HG03175 (cell line): ENCODE results near the gene ACSF3.
A peak's percentile ranks its signal among the peaks of the same experiment; 100 is the strongest.

Experiments
- ATAC-seq: cut with Tn5 transposase; IDR thresholded peaks from one replicate; pipeline ENCODE4 v1.9.1; 2021; ENCODE audit warnings: mild to moderate bottlenecking, moderate library complexity; ENCODE audit not compliant: unreplicated experiment

Gene ACSF3

DNA sequence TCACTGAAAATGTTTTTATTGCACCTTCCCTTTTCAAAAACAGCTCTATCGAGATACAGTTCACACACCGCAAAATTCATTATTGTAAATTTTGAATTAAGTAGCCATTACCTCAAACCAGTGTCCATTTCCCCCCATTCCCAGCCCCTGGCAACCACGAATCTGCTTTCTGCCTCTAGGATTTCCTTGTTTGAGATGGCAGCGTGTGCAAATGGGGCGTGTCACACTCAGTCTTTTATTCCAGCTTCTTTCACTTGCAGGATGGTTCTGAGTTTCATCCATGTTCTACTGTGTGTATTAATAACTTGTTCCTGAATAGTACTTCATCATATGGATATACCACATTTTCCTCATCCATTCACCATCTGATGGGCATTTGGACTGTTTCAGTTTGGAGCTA is 14.8 kb downstream of the ACSF3 start:
- ATAC-seq, result no peak

DNA sequence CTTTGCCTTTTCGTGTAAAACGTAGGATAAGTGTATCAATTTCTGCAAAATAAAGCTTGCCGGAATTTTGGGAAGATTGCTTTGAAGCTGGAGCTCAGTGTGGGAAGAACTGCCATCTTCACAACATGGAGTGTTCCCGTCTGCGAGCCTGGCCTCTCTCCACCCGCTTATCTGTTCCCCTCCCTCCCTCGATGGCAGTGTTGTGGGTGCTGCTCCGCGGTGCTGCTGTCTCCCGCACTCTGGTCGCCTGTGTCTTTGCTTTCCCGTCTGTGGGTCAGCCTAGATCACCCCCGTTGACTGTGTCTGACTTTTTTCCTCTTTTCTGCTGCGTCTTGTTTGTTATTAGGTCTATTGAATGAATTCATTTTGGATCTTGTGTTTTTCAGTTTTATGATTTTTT is 17.0 kb downstream of the ACSF3 start:
- no peak for ATAC-seq

DNA sequence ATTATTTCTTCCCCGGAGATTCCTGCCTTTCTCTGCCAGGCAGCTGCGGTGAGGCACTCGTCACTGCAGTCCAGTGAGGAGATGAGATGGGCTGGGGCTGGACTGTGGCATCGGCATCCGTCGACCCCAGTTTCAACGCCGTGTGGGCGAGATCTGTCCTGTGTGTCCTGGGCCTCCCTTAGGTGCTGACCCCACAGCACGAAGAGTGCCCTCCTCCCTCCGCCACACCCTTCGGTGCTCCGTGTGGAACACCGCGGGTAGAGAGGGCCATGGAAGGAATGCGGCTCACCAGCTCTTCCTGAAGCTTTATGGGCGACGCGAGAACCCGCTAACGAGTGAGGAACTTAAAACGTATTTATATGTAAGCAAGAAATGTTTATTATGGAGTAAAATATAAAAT is 17.6 kb downstream of the ACSF3 start:
- ATAC-seq, result no peak

DNA sequence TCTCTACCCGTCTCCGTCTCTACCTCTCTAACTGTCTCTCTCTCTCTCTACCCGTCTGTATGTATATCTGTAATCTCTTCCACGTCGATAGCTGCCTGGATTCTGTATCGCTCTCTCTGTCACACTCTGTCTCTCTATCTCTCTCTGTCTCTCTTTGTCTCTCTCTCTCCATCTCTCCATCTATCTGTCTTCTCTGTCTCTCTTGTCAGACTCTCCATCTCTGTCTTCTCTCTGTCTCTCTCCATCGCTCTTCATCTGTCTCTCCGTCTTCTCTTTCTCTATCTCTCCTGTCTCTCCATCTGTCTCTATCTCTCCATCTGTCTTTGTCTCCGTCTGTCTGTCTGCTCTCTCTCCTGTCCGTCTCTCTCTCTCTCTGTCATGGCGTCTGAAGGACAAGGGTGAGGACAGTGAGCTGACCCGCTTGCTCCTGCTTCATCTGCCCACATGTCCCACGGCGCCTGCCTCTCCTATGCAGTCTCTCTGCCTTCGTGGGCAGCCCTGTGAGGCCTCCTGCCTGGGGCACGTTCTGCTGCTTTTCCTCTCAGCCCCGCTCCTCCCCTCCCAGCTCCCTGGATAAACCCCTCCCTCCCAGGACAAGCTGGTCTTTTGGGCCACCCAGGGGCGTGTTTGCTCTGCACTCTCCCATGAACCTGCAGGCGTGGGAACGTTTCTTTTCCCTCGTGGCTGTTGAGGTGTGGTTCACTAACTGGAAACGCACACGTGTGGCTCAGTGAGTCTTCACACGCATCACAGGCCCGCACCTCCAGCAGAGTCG is 18.9 kb downstream of the ACSF3 start:
- ATAC-seq, result no peak

DNA sequence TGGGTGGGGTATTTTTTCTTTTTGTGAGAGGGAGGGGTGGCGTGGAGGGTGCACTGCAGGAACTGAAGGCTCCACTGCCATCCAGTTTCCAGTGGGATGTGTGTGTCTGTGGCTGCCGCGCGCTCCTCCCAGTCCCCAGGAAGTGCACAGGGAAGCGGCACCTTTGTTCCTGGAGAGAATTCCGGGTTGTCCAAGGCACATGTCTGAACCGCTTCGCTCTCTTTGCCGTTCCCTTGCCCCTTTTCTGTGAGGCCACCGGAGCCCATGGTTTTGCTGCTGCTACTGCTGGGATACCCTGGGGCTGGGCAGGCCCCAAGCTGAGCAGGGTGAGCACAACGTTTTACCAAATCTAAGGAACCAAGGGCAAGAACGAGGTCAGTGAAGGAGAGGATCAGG is 19.5 kb downstream of the ACSF3 start:
- ATAC-seq, result no peak

DNA sequence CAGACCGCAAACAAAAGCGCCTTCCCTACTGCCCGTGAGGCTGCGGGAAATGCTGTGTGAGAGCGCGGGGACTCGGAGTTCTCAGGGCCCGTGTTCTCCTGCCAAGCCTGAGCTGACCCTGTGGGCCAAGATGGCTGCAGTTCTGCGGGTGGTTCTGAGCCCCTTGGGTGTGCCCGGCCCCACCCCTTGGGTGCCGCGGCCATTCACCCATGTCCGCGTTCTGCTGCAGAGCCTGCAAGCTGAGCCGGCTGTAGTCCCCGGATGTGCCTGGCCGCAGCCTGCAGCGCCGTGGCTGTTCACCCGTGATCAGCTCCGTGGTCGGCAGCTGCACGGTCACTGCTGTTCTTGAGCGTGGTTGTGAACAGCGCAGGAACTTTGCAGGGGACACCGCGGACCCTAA is 20.0 kb downstream of the ACSF3 start:
- ATAC-seq, result no peak

DNA sequence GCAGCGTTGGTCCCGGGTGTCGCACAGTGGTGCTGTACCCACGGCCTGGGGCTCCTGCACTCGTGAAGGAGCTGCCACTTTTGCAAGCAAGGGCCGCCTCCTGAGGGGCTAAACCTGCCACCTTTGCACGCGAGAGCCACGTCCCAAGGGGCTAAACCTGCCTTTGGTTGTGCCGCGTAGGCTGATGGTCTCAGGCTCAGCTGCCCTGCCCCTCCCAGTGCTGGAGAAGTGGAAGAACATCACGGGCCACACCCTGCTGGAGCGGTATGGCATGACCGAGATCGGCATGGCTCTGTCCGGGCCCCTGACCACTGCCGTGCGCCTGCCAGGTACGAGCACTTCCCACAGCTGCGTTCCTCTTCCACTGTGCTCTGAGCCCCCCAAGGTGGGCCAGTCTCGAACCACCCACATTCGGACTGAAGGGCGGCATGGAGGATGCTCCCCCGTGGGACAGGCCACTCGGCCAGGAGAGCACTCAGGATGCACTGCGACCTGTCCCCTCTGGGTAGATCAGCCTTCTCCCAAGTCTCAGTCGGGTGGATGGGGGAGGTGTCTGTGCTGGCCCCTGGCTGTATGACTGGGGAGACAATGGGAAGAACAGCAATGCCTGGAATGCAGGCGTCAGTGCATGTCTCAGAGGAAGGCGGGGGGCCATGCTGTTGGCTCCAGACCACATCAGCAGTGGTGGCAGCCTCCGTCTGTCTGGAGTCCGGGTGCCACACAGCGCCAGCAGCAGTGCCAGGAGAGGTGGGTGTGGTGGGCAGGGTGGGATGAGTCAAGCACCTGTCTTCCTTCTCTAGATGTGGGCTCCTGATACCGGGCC is 20.7 kb downstream of the ACSF3 start:
- ATAC-seq, result no peak

DNA sequence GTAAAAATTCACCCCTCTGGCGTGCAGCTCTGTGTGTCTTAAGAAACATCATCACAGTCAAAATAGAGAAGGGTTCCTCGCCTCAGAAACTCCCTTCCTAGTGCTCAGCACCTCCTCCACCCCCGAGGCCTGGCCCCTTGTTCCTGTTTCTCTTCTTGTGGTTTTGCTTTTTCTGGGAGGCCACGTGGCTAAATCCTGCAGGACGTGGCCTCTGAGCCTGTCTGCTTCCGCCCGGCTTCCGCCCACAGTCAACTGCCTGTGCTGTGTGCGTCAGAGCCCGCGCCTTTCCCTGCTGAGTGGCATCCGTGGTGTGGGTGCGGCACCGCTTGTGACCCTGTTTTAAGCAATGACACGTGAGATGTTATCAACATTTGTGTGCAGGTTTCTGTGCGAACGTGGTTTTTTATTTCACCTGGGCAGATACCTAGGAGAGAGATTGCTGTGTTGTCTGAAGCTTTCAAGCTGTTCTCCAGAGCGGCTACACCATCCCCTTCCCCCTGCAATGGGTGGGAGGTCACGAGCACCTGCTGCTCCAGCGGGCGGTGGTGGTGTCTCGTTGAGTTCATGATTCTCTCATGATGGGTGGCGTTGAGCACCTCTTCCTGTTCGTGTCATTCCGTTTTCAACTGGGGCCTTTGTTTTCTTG is 21.7 kb downstream of the ACSF3 start:
- ATAC-seq, result peak; percentile 79

DNA sequence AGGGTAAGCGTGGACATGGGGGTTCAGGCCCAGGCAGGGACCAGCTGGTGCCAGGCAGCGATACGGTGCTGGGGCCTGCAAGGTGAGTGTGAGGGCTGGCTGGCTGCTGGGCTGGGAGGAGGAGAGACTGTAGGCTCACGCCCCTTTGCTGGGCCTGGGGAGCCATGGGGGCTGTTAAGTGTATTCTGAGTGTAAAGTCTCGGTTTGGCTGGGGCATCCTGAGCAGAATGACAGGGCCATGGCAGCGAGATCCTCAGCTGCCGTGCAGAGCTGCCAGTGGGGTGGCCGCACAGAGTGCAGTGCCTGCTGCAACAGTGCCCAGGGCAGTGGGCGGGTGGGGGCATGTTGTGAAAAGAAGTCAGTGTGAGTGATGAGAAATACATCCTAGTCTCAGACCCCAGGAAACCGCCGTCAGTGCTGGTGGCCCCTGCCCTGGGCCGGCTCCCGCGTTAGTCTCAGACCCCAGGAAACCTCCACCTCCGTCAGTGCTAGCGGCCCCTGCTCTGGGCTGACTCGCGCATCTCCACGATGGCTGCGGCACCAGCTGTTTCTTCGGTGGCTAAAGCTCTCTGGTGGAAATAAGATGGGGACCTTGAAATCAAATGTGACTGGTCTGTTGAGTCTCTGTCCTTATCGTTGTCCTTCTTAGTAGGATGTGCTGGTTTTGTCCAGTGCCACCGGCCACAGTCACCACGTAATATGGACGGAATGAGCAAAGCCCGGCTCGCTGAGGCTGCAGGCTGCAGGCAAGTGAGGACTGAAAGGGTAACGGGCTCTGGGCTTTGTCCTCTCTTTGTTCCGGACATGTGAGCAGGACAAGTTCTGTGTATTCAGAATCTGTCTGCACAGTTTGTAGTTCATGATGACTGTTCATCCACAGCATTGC is 22.9 kb downstream of the ACSF3 start:
- ATAC-seq, result no peak

DNA sequence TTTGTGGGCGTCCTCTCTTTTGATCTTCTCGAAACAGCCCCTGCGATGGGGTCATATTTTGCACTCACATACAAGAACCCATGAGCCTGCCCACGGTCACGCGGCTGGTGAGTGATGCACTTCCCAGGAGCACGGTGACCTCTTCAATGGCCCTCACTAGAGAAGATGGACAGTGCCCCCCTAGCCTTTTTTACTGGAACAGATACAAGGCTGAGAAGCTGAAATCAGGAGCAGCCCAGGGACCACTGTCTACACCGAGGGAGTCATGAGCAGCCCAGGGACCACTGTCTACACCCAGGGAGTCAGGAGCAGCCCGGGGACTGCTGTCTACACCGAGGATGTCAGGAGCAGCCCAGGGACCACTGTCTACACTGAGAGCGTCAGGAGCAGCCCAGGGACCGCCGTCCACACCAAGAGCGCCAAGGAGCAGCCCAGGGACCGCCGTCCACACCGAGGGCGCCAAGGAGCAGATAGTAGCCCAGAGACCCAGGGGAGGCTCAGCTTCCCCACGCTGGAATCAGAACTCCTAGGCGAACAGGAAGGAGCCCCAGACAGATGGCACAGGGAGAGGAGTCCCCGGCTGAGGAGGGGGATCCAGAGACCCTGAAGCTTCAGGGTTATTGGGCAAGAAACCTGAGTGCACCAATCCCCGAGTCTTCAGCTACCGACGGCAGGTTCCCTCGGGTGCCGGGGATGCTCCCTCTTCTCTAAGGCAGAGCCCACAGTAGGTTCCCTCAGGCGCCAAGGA is 23.7 kb downstream of the ACSF3 start:
- ATAC-seq, result no peak

DNA sequence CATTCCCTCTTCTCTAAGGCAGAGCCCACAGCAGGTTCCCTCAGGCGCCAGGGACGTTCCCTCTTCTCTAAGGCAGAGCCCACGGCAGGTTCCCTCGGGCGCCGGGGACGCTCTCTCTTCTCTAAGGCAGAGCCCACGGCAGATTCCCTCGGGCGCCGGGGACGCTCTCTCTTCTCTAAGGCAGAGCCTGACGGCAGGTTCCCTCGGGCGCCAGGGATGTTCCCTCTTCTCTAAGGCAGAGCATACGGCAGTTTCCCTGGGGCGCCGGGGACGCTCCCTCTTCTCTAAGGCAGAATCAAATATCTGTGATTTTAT is 24.3 kb downstream of the ACSF3 start:
- no peak for ATAC-seq

DNA sequence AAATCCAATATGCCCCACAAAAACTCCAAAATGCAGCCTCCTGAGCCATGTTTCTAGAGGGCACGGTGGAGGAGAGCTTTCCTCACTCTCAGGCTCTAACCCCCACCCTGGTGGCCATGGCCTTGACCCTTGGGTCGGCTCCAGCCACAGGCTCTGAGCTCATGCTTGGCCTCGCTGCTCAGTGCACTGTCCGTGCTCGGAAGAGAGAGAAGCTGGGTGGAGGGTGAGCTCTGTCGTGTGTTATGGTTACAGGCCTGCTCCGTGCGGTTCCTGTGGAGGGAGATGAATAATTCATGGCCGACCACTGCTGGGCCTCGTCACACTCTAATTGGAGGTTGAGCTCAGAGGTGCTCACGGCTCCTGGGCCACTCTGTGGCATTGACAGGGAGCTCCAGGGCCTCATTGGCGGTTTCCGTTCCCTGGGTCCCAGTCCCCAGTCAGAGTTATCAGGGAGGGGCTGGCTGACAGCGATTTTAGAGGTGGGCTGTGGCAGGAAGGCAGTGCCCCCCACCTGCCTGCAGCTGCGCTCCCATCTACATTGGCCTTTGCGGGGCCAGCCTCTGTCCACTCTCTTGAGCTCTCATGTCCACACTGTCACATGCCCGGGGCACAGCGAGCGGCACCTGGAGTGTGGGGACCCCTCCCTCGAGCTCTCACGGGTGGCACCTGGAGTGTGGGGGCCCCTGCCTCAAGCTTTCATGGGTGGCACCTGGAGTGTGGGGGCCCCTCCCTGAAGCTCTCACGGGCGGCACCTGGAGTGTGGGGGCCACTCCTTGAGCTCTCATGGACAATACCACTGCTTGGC is 24.9 kb downstream of the ACSF3 start:
- no peak for ATAC-seq

DNA sequence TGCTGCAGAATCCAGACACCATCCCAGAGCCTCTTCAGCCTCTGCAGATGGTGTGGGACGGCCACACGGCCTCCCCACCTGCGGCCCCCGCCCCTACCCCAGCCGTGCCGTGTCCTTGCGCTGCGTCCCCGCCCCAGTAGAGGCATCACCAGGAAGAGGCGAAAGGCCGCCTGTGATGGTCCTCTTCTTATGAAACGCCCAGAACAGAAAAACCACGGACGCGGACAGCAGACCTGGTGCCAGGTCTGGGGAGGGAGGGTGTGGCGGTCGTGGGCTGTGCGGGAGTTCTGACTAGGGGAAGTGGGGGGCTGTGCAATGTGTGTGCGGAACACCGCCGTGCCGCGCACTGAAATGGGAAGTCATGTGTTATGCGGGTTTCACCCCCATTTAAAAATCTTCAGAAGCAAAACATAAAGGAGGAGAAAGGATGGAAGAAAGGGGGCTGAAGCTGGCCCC is 25.5 kb downstream of the ACSF3 start:
- no peak for ATAC-seq

DNA sequence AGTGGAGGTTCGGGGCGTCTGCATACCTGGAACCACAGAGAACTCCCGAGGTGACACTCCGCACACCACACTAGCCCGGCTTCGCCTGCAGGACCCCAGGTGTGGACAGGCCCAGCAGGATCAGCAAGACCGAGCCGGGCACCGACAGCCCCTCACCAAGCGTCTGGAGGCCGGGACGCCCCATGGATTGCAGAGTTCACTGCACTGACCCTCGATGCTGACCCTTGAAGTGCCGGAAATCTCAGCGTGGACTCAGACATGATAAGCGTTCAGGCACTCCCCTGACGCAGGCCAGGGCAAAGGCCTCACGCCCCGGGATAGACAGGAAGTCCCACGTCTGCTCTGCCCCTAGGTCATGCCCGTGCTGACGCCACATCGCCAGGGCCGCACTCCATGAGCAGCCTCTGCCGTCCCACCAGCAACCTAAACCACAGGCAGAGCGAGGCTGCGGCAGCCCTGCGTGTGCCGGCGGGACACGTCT is 26.0 kb downstream of the ACSF3 start:
- no peak for ATAC-seq

DNA sequence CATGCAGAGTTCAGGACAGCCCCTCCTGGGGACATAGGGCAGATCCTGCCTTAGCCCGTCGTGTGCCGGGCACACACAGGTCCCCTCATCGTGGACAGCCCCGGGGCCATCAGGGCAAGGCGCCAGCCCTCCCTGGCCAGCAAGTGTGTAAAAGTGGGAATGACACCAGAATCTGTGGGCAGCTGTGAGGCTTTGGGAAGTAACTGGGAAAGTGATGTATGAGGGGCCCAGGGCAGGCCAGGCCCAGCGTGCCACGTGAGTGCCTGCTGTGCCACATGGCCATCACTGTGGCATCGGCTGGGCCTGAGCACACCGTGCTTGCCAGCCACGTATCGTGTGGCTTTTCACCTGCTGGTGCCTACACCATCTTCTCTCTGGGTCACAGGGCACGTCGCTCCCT is 26.6 kb downstream of the ACSF3 start:
- no peak for ATAC-seq

DNA sequence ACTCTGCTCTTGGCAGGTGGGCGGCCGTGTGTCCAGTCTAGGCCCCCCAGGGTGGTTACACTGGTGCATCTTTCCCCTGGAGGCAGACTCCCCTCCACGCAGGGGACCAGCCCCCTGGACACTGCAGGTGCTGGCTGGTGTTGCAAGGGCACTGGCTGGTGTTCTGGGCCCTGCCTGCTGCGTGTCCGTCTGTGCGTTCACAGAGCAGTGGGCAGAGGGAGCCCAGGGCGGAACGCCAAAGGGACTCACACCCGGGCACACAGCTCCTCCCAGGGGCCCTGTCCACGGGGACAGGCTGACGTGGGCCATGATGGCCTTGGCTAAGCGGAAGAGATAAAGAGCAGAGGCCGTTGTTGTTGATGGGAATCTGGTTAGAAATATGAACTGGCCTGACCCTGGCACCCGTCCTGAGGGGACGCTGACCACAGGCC is 27.3 kb downstream of the ACSF3 start:
- no peak for ATAC-seq

DNA sequence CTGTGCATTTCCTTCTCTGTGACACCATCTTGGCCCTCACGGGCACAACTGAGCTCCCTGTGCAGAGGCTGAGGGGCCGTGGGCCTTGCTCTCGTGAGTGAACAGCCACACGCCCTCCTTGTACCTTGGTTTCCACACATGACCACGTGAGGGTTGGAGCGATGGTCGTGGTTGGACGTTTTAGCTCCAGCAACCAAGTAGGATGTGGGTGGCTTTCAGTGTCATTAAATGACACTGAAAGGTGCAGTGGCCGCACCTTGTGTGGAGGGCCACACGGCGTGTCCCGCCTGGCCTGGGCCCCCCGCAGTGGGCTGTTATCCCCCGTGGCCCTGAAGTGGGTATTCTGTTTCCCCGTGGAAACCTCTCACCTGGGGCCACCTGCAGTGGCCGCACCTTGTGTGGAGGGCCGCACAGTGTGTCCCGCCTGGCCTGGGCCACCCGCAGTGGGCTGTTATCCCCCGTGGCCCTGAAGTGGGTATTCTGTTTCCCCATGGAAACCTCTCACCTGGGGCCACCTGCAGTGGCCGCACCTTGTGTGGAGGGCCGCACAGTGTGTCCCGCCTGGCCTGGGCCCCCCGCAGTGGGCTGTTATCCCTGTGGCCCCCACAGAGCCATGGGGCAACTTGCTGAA is 28.2 kb downstream of the ACSF3 start:
- ATAC-seq, result no peak

DNA sequence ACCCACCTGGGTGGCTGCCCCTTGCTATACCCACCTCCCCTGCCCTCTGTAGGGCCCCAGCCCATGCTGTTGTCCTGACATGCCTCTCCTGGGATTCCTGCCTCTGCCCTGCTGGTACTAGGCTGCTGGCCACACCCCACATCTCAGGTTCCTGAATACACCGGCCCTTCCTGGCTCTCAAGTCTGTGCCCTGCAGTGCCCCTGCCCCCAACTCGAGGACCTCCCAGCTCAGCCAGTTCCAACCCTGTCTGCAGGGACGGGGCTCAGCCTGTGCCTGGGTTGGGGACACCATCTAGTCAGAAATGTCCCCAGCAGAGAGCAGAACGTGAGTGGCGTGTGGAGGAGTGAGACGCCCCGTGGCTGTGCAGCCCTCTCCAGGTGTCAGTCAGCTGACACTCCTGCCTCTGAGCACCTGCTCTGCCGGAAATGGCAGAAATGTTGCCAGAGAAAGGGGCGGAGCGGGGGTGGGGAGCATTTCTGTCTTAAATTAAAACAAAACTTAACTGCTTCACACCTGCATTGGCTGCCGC is 28.7 kb downstream of the ACSF3 start:
- no peak for ATAC-seq
